Inferior parietal cortex (tissue), 1 donor: Measurements from ENCODE around the gene TRIOBP.
"Not testable (repeated sequence)": the region's sequence is repeated elsewhere in the genome, so short reads cannot be mapped to it uniquely, and the experiment has no call there.

Experiments used
- DNase-seq: peaks from one replicate; pipeline ENCODE4 v3.0.0-alpha.2; 2016; ENCODE audit errors: extremely low spot score

The TRIOBP gene

DNA sequence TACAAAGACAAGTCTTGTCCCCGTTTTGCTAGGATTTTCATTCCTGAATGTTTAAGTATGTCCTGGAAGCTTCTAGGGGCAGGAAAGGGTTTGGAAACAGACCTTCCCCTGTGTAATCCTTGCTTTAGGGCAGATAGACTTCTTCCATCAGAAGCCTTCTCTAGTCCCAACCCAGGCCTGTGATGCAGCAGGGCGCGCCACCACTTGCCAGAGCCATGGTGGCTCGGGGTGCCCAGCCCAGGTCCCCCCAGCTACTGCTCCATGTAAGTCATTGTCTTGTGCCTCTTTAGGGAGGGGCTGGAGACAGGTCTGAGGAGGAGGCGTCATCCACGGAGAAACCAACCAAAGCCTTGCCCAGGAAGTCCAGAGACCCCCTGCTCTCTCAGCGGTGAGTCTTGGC lies 6.4 kb upstream of the TRIOBP start:
- no peak for DNase-seq

DNA sequence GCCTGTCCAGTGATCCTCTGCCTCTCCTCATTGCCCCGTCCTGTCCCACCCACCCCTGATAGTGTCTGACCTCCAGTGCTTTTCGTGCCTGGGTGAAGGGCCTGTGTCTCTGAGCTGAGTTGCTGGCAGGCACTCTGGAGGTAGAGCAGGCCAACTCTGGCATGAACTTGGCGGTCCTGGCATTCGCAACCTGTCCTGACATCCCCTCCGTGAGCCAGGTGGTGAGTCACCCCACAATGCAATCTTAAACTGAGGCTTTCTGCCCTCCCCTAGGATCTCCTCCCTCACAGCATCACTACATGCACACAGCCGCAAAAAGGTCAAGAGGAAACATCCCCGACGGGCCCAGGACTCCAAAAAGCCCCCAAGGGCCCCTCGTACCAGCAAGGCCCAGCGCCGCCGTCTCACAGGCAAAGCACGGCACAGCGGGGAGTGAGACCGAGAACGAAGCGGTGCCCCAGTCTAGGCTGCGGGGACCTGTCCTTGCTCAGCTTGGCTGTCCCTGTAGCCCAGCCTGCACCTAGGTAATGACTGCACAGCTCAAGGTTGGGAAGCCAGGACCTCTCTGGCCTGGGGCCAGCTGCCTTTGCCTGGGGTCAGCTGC lies 5.8 kb upstream of the TRIOBP start:
- DNase-seq: no peak

DNA sequence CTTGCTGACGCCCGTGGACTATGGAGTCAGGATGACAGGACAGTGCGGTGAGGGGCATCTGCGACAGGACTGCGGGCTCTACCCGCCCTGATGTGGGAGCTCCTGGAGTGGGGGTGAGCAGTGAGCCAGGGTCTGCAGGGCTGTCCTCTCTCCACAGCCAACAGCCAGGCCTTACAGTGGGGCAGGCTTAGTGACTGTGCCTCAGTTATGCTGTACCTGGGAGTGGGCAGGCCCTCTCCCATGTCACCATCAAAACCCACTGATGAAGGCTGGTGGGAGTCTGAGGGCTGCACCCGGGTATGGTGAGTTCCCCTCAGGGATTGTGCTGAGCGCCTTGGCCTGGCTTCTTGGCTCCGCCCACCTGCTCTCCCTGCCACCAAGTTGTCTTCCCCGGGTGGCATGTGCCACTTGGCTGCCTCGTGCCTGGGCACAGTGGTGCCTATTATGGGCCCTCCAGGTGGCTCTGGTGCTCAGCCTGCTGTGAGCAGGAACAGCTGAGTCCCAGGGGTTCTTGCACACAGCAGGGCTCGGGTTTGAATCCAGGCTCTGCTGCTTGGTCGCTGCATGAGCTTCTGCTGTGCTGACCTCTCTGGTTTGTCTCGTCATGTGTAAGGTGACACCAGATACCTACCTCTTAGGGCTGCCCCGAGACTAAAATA lies 4.1 kb upstream of the TRIOBP start:
- DNase-seq: no peak

DNA sequence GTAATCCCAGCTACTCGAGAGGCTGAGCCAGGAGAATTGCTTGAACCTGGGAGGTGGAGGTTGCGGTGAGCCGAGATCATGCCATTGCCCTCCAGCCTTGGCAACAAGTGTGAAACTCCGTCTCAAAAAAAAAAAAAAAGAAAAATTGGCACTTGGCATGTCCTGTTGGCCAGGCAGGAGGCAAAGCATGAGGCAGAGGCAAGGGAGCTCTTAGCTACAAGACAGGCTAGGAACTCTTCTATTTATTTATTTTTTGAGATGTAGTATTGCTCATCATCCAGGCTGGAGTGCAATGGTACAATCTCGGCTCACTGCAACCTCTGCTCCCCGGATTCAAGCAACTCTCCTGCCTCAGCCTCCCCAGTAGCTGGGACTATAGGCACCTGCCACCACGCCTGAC lies 2.7 kb upstream of the TRIOBP start:
- not testable (repeated sequence) for DNase-seq

DNA sequence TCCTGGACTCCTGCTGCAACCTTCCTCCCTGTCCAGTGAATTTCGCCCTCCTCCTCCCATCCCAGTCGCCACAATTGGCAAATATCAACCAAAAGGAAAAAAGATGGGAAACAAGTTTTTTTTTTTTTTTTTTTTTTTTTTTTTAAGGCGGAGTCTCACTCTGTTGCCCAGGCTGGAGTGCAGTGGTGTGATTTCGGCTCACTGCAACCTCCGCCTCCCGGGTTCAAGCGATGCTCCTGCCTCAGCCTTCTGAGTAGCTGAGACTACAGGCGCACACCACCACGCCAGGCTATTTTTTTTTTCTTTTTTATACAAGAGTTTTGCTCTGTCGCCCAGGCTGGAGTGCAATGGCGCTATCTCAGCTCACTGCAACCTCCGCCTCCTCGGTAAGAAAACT lies 590 bp upstream of the TRIOBP start:
- not testable (repeated sequence) for DNase-seq

DNA sequence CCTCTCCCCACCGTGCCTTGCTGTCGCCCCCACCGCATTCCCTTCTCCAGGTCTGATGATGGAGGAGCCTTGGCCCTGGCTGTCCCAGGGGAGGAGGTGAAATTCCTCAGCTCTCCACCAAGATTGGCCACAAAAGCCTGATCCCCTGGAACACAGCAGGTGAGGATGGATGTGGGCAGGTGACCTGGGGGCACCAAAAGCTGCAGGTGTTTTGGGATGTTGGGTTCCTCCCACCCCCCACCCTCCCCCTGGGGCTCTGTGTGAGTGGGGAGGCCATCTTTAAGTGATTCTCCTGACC lies 639 bp downstream of the TRIOBP start:
- no peak for DNase-seq

DNA sequence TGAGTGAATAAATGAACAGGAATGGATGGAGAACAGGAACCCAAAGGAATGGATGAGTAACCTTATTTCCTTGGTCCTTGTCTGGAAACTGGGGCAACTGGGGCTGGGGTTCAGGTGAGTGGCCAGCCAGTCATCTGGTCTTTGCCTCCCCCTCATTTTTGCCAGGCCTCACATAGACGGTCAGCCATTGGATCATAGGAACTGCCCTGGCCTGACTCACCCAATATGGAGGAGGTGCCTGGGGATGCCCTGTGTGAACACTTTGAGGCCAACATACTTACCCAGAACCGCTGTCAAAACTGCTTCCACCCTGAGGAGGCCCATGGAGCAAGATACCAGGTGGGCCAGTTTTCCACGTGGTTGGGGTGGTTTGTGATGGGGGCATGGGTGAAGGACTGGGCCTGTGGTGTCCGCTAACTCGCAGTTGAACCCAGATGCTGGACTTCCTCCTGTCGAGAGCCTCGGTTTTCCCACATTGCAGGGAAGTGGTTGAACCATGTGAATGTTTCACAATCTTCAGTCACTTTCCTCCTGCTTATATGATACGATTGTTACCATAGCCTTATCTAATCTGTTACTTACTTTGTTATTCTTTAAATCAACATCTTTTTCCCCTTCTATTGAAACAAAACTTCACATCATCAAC lies 4.4 kb downstream of the TRIOBP start:
- DNase-seq: no peak

DNA sequence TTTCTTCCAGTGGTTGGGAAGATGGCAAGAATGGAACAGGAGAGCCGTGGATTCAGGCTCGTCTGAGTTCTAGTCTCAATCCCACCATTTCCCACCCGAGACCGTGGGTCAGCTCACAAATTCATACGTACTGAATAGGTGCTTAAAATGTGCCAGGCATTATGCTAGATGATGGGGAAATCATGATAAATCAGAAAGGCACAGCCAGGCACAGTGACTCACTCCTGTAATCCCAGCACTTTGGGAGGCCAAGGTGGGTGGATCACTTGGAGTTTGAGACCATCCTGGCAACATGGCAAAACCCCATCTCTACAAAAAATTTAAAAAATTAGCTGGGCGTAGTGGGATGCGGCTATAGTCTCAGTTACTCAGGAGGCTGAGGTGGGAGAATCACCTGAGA lies 7.1 kb downstream of the TRIOBP start:
- no peak for DNase-seq

DNA sequence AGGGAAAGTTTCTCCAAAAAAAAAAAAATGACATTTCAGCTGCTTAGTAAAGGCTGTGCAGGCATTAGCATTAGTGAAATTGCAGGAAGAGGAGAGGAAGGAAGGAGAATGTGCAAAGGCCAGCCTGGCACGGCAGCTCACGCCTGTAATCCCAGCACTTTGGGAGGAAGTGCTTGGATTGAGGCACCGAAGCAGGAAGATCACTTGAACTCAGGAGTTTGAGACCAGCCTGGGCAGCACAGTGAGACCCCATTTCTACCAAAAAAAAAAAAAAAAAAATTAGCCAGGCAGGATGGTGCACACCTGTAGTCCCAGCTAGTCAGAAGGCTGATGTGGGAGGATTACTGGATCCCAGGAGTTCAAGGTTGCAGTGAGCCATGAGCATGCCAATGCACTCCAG lies 7.8 kb downstream of the TRIOBP start:
- DNase-seq: no peak

DNA sequence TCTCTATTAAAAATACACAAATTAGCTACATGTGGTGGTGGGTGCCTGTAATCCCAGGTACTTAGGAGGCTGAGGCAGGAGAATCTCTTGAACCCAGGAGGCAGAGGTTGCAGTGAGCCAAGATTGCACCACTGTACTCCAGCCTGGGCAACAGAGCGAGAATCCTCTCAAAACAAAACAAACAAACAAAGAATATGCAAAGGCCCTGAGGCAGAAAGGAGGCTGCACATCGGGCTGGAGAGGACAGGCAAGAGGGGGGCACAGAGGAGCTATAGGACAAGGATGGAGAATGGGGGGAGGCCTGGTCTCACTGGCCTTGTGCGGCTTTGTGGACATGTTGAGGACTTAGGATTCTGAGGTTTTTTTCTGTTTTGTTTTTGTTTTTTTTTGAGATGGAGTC lies 8.4 kb downstream of the TRIOBP start:
- DNase-seq: no peak

DNA sequence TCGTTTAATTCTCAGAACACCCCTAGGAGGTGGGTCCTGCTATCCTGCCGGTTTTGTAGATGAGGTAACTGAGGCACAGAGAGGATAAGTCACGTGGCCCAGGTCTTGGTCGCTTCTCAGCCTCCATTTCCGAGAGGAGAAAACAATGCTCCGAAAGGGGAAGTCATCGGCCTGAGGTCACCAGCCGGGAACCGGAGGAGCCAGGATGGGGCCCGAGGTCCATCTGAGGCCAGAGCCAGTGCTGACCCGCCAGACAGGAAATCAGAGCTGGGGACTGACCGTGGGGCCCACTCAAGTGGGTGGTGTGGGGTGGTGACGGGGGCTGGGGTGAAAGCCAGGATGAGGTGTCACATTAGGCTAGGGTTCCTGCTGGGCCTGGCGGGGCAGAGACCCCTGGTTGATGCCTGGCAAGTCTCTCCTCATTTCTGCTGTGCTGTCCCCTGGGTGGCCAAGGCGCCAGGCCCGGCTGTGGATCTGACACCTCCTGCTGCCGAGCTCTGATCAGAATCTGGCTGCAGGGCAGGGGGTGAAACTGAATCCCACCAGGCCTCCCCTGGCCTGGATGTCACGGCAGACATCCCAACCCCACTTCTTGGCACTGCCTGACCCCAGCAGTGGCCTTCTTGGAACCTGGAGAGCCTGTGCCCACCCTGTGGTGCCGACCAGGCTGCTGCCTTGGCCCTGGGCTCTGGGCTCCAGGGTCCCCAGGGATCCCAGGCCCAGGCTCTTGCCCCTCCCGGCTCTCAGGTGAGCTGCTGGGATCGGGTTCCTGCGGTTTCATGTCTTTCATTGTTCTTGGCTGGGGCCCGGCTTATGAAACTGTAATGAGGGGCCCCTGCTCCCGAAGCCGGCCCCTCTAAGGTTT lies 12.0 kb downstream of the TRIOBP start:
- DNase-seq: no peak

DNA sequence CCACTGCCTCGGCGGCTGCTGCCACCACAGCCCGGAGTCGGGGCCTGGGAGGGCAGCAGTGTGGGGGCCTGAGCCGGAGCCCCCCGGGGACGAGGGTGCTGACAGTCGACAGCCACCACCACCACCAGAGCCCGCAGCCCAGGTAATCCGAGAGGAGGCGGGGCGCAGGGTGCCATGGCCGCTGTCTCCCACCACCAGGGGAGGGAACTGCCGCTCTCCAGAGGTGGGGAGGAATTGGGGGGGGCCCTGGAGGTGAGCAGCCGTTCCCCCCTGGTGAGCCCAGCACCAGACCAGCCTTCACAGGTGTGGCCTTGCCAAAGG lies 12.6 kb downstream of the TRIOBP start:
- no peak for DNase-seq

DNA sequence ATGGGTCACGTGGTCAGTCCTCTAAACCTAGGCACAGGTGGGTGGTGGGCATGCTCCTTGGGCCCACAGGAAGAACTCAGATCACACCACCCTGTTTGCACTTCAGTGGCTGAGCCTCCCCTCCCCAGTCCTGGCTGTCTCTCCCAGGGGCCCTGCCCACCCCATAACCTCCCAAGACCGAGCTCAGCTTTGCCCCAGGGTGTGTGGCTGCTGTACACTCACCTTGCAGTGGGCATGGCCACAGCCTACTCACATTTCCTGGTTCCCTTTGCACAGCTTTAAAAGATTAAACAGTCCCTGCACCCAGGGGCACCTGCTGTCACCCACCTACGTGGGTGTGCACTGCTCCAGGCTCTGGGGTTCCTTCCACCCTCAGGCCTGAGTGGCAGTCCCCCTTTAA lies 13.8 kb downstream of the TRIOBP start:
- DNase-seq: no peak

DNA sequence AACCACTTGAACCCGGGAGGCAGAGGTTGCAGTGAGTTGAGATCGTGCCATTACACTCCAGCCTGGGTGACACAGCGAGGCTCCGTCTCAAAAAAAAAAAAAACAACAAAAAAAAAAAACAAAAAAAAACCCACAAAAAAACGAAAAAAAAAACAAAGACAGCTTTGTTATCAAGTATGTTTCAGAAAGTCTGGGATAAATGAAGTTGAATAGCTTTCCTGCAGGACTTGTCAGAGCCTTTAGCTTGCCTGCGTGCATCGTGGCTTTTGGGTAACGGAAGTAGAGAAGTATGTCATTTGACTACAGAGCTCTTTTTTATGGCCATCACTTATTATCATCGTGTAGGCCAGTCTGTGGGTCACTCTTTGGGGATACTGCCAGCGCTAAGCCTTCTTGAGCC lies 14.6 kb downstream of the TRIOBP start:
- no peak for DNase-seq

DNA sequence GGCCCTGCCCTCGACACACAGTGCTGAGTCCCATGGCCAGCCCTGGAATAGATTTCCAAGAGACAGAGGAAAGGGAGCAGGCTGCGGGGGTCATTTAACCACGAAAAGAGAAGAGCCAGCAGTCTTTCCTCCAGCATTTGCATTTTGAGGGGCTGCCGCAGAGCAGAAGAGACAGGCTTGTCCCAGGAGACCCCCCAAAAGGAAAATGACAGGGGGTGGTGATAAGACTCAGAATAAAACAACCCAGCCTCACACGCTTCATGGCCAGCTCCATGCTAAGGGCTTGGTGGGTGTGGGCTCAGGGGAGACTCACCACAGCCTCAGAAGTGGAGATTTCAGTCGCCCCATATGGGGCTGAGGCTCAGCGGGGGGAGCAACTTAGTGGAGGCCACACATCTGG lies 16.9 kb downstream of the TRIOBP start:
- DNase-seq: no peak

DNA sequence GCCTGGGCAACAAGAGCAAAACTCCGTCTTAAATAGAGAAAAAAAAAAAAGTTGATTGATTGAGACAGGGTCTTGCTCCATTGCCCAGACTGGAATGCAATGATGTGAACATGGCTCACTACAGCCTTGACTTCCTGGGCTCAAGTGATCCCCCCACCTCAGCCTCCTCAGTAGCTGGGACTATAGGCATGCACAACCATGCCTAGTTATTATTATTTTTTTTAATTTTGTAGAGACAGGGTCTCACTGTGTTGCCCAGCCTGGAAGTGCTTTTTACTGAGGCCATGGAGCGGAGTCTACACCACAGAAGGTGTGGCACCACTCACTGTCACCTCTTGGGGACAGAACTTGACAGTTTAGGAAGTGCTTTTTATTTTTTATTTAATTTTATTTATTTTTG lies 17.8 kb downstream of the TRIOBP start:
- DNase-seq: no peak

DNA sequence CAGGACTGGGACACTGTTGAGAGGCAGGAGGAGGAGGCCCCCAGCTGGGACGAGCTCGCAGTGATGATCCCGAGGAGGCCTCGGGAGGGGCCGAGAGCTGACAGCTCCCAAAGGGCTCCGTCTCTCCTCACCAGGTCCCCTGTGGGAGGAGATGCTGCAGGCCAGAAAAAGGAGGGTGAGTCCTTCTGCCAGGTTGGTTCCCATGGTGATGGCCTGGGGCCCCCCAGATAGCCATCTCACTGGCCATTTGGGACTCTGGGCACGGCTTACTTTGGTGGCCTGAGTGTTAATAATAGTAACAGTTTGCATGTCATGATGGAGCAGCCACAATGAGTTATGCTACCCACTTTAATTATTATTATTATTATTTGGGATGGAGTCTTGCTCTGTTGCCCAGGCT lies 18.9 kb downstream of the TRIOBP start:
- no peak for DNase-seq

DNA sequence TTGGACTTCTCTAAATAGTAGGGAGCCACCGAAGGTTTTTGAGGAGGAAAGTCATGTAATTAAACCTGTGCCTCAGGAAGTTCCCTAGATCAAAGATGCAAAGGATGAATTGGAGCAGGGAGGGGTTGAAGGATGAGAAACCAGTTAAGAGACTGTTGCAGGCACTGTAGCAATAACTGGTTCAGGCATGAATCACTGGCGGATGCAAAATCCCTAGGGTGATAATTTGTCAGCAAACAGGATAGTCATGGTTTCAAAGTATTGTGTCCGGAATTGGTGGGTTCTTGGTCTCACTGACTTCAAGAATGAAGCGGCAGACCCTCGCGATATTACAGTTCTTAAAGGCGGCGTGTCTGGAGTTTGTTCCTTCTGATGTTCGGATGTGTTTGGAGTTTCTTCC lies 19.9 kb downstream of the TRIOBP start:
- no peak for DNase-seq

DNA sequence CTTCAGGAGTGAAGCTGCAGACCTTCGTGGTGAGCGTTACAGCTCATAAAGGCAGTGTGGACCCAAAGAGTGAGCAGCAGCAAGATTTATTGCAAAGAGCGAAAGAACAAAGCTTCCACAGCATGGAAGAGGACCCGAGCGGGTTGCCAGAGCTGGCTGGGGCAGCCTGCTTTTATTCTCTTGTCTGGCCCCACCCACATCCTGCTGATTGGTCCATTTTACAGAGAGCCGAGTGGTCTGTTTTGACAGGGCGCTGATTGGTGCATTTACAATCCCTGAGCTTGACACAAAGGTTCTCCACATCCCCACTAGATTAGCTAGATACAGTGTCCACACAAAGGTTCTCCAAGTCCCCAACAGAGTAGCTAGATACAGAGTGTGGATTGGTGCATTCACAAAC lies 20.4 kb downstream of the TRIOBP start:
- DNase-seq: not testable (repeated sequence)

DNA sequence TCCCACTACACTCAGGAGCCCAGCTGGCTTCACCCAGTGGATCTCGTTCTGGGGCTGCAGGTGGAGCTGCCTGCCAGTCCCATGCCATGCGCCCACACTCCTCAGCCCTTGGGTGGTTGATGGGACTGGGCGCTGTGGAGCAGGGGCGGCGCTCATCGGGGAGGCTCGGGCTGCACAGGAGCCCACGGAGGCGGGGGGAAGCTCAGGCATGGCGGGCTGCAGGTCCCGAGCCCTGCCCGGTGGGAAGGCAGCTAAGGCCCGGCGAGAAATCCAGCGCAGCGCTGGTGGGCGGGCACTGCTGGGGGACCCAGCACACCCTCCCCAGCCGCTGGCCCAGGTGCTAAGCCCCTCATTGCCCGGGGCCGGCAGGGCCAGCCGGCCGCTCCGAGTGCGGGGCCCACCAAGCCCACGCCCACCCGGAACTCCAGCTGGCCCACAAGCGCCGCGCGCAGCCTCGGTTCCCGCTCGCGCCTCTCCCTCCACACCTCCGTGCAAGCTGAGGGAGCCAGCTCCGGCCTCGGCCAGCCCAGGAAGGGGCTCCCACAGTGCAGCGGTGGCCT lies 21.0 kb downstream of the TRIOBP start:
- not testable (repeated sequence) for DNase-seq

DNA sequence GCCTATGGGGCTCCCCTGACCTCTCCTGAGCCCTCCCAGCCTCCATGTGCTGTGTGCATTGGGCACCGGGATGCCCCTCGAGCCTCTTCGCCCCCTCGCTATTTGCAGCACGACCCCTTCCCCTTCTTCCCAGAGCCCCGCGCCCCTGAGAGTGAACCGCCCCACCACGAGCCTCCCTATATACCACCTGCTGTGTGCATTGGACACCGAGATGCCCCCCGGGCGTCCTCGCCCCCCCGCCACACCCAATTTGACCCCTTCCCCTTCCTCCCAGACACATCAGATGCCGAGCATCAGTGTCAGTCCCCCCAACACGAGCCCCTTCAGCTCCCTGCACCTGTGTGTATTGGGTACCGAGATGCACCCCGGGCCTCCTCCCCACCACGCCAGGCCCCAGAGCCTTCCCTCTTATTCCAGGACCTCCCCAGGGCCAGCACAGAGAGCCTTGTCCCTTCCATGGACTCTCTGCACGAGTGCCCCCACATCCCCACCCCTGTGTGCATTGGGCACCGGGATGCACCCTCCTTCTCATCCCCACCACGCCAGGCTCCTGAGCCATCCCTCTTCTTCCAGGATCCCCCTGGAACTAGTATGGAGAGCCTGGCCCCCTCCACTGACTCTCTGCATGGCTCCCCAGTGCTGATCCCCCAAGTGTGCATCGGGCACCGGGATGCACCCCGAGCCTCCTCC lies 28.8 kb downstream of the TRIOBP start:
- DNase-seq: no peak
